ENCODE measurements around the gene GATA5. TPM values are rescaled to one million over a fixed set of nuclear protein-coding genes. Genes with fewer than 3 reads are reported as not detected.

The GATA5 gene
- total RNA-seq, 4 donors from 2014 or later = not detected

DNA sequence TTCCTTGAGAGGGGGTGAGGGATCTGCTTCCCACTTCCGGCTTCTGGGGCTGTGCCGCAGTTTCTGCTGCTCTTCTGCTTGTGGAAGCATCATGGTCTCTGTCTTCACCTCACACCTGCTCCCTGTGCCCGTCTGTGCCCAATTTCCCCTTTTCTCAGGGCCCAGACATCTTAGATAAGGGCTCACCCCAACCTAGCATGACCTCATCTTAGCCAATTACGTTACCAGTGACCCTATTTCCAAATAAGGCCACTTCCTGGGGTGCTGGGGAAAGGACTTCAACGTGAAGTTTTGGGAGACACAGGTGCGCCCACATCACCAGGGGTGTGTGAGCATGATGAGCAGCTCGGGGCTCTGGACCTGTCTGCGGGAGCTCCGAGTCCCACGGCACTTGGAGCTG lies 27.8 kb downstream of the GATA5 start:
- H3K9me3 ChIP-seq = no peaks in the 10 kb centered on the region
- no peak overlapping the region for H3K27ac ChIP-seq
- H3K27me3 ChIP-seq = peaks cover 12 to 22% (median 21%) of the 10 kb centered on the region in 3 donors
- no peak overlapping the region for H3K4me3 ChIP-seq
- ATAC-seq (no peak), DNase-seq (no peak)
- no peaks in the 10 kb centered on the region for H3K36me3 ChIP-seq
- intact Hi-C loops (cut with DNase I; ENCODE audit: low total_unique reads) = no loop called here
- no peaks in the 10 kb centered on the region for H3K4me1 ChIP-seq
- no peak for TF ChIP-seq POLR2A (IDR thresholded peaks at IDR 0.05)
- TF ChIP-seq, protein P1, sequence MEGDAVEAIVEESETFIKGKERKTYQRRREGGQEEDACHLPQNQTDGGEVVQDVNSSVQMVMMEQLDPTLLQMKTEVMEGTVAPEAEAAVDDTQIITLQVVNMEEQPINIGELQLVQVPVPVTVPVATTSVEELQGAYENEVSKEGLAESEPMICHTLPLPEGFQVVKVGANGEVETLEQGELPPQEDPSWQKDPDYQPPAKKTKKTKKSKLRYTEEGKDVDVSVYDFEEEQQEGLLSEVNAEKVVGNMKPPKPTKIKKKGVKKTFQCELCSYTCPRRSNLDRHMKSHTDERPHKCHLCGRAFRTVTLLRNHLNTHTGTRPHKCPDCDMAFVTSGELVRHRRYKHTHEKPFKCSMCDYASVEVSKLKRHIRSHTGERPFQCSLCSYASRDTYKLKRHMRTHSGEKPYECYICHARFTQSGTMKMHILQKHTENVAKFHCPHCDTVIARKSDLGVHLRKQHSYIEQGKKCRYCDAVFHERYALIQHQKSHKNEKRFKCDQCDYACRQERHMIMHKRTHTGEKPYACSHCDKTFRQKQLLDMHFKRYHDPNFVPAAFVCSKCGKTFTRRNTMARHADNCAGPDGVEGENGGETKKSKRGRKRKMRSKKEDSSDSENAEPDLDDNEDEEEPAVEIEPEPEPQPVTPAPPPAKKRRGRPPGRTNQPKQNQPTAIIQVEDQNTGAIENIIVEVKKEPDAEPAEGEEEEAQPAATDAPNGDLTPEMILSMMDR (IDR thresholded peaks at IDR 0.05 in 4 of 5, conservative IDR thresholded peaks at IDR 0.05 in 1 of 5) = no peak
- in situ Hi-C loops (cut with MboI; ENCODE audit: low sequenced_read_pairs in 4 of 4) = no loop called here

GRCh38 chr20:62446888-62447869 lies 28.6 kb downstream of the GATA5 start:
- no peak for ATAC-seq
- TF ChIP-seq, protein P1 (IDR thresholded peaks at IDR 0.05 in 4 of 5, conservative IDR thresholded peaks at IDR 0.05 in 1 of 5) = no peak
- no peak for TF ChIP-seq POLR2A (IDR thresholded peaks at IDR 0.05)
- in situ Hi-C loops (cut with MboI; ENCODE audit: low sequenced_read_pairs in 4 of 4) = no loop called here
- Histone ChIP-seq H3K27me3 (peaks cover 12 to 22% (median 21%) of the 10 kb centered on the region in 3 donors), H3K4me1 (no peaks in the 10 kb centered on the region), H3K4me3 (no peak overlapping the region), H3K9me3 (no peaks in the 10 kb centered on the region), H3K36me3 (no peaks in the 10 kb centered on the region), H3K27ac (no peak overlapping the region)
- DNase-seq = no peak
- intact Hi-C loops (cut with DNase I; ENCODE audit: low total_unique reads) = no loop called here

GRCh38 chr20:62446481-62446880 lies 29.3 kb downstream of the GATA5 start:
- Histone ChIP-seq H3K4me3 (no peak overlapping the region), H3K27me3 (peaks cover 12 to 22% (median 20%) of the 10 kb centered on the region in 3 donors), H3K36me3 (no peaks in the 10 kb centered on the region), H3K9me3 (no peaks in the 10 kb centered on the region), H3K27ac (no peak overlapping the region), H3K4me1 (no peaks in the 10 kb centered on the region)
- in situ Hi-C loops (cut with MboI; ENCODE audit: low sequenced_read_pairs in 4 of 4) = no loop called here
- TF ChIP-seq, protein P1 (IDR thresholded peaks at IDR 0.05 in 4 of 5, conservative IDR thresholded peaks at IDR 0.05 in 1 of 5) = no peak
- TF ChIP-seq POLR2A (IDR thresholded peaks at IDR 0.05) = no peak
- DNase-seq (no peak), ATAC-seq (no peak)
- intact Hi-C loops (cut with DNase I; ENCODE audit: low total_unique reads) = no loop called here

GRCh38 chr20:62445553-62446340 lies 30.0 kb downstream of the GATA5 start:
- ATAC-seq (no peak), DNase-seq (no peak)
- Histone ChIP-seq H3K36me3 (no peaks in the 10 kb centered on the region), H3K4me1 (no peaks in the 10 kb centered on the region), H3K27ac (no peak overlapping the region), H3K4me3 (no peak overlapping the region), H3K9me3 (no peaks in the 10 kb centered on the region), H3K27me3 (peaks cover 12 to 22% (median 20%) of the 10 kb centered on the region in 3 donors)
- in situ Hi-C loops (cut with MboI; ENCODE audit: low sequenced_read_pairs in 4 of 4) (no loop called here), intact Hi-C loops (cut with DNase I; ENCODE audit: low total_unique reads) (no loop called here)
- TF ChIP-seq, protein P1 (IDR thresholded peaks at IDR 0.05 in 4 of 5, conservative IDR thresholded peaks at IDR 0.05 in 1 of 5) = no peak
- no peak for TF ChIP-seq POLR2A (IDR thresholded peaks at IDR 0.05)

Measured in gastrocnemius medialis (tissue), 4 donors.